Medulla oblongata (tissue), 1 donor: ENCODE measurements around the gene ATG4C.
A peak's percentile ranks its signal among the peaks of the same experiment; 100 is the strongest.
"Not testable (repeated sequence)": the region's sequence is repeated elsewhere in the genome, so short reads cannot be mapped to it uniquely, and the experiment has no call there.

Source experiments
- DNase-seq: peaks from one replicate; pipeline ENCODE4 v3.0.0-alpha.2; 2015; ENCODE audit errors: extremely low spot score

ATG4C gene, protein sequence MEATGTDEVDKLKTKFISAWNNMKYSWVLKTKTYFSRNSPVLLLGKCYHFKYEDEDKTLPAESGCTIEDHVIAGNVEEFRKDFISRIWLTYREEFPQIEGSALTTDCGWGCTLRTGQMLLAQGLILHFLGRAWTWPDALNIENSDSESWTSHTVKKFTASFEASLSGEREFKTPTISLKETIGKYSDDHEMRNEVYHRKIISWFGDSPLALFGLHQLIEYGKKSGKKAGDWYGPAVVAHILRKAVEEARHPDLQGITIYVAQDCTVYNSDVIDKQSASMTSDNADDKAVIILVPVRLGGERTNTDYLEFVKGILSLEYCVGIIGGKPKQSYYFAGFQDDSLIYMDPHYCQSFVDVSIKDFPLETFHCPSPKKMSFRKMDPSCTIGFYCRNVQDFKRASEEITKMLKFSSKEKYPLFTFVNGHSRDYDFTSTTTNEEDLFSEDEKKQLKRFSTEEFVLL

DNA sequence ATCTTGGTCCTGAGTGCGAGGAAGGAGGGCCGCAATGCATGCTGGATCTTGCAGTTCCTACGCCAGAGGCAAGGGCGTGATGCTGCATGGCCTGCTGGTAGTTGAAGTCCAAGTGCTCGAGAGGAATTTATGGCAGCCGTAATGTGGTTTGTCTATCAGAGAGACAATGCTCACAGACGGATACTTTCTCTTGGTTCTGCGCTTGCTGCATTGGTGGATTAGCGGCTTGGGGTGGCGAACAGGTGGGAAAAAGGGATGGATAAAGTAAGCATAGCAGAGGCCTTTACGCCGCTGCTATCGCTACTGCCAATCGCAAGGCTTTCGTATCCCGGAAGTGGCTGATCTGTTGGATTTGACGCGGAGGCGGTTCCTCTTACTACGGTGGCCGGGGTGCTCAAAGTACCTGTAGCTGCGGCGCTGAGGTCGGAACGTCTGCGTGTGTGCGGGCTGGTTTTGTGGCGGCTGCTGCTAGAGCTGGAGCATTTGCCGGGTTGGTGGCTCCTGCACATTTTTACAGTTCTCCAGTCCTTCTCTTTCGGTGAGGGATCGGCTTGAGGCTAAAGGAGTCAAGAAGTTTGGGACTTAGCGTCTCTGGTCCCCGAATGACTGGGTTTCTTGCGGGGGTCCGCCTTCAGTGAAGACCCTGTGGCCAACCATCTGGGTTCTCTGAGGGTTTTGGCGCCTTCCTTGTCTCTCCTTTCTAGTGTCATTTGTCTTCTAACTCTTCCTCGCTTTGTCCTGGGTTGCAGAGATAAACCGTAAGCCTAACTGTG lies at the start of gene ATG4C:
Gene ATG4C (plus strand): TSS at position 397 of the 773 bp plus-strand sequence. CDS start 19,655 bp downstream, outside the sequence.
- DNase-seq = peak; percentile 98

DNA sequence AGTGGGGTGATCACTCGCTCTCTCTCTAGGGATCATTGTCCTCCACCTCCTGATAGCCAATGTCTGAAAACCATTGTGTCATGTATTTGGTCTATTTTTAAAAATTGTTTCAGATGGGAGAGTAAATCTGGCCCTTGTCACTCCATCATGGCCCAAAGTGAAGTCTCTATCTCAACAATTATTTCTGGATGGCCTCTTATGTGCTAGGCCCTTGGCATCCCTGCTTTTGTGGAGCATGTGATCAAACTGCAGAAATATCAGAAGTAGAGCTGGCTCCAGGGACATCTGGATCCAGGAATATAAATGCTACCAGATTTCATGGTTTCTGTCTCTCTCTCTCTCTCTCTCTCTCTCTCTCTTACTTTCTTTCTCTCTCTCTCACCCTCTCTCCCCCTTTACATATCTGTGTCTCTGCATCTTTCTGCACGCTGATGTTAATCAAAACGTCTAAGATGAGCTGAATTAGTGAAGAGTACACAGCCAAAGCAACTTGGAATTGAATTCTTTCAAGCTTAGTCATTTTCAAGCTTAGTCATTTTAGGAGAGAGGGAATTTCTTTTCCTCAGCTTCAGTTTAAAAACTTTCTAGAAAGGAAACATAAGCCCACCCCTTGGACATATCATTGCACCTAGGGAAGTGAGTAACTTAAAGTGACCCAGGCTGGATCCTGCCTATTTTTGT lies 48.3 kb upstream of the ATG4C start:
- DNase-seq = no peak

DNA sequence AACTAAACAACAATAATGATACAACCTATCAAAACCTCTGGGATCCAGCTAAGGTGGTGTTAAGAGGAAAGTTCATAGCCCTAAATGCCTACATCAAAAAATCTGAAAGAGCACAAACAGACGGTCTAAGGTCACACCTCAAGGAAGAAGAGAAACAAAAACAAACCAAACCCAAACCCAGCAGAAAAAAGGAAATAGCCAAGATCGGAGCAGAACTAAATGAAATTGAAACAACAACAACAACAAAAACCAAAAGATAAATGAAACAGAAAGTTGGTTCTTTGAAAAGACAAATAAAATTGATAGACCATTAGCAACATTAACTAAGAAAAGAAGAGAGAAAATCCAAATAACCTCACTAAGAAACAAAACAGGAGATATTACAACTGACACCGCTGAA lies 43.2 kb upstream of the ATG4C start:
- not testable (repeated sequence) for DNase-seq

DNA sequence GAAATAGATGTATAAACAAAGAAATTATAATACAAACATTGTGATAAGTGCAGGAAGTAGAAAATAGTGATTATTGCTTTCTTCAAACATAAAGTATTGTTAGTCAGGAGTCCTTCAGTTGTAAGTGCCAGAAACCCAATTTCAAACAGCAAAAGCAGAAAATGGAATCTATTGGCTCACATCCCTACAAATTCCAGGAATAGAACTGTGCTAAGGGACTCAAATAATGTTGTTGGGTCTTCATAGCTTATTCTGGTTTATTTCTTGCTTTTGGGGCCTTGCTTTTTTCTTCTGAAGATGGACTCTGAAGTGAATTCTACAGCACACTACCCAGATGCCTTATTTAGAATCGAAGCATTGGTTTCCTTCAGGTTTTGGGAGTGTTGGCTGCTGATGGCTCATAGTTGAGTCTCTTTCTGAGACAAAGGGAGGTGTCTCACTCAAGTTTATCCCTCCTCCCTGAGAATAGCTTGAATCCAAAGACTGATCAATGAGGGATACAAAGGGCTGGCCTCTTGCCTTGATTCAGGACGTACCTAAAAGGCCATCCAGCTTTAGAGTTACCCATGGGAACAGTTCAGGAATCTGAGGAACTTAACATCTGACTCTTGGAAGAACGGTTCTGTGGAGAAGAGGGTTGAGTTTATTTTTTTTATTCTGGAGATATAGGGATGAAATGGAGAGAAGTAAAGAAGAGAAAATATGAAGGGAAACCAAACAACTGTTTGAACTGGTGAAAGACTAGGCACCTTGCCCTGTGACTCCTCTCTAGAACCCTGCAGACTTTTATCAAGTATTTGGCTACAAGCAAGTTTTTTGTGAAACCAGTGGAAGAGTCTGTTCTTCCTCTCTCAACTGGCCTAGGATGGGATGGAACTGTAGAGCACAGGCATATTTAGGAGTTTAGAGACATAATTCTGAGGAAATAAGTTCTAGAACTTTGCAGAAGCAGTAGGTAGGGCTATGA lies 39.0 kb upstream of the ATG4C start:
- no peak for DNase-seq

DNA sequence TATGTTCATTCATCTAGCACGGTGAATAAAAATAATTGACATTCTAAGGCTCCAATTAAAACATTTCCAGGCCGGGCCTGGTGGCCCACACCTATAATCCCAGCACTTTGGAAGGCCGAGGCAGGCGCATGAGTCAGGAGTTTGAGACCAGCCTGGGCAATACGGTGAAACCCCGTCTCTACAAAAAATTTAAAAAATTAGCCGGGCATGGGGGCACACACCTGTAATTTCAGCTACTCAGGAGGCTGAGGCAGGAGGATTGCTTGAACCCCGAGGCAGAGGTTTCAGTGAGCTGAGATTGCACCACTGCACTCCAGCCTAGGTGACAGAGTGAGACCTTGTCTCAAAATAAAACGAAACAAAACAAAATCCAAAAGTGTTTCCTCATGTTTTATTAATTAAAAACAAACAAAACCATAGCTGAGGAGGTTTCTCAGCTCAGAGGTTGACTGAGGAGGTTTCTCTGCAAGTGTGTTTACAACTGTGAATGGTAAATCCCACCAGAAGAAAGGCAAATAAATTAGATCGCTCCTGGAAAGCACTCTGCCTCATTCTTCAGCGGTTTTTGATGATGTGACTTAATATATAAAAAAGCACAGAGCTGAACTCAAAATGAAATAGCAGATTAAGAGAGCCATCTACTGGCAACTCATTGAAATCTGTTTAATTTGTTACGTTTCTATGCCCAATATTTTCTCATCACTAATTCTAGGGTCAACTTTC lies 37.7 kb upstream of the ATG4C start:
- peak; percentile 66 for DNase-seq

DNA sequence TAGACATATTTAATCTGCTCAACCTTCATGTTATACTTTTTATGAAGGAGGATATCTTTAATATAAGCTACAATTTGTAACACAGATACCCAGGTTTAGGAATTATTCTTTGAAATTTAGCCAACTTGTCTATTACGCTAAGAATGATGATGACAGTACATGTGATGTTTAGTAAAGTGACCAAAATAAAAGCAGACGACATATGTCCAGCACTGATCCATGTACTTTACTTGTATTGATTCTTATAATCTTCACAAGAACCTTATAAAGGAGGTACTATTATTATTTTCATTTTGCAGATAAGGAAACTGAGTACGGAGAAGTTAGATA lies 37.2 kb upstream of the ATG4C start:
- no peak for DNase-seq

DNA sequence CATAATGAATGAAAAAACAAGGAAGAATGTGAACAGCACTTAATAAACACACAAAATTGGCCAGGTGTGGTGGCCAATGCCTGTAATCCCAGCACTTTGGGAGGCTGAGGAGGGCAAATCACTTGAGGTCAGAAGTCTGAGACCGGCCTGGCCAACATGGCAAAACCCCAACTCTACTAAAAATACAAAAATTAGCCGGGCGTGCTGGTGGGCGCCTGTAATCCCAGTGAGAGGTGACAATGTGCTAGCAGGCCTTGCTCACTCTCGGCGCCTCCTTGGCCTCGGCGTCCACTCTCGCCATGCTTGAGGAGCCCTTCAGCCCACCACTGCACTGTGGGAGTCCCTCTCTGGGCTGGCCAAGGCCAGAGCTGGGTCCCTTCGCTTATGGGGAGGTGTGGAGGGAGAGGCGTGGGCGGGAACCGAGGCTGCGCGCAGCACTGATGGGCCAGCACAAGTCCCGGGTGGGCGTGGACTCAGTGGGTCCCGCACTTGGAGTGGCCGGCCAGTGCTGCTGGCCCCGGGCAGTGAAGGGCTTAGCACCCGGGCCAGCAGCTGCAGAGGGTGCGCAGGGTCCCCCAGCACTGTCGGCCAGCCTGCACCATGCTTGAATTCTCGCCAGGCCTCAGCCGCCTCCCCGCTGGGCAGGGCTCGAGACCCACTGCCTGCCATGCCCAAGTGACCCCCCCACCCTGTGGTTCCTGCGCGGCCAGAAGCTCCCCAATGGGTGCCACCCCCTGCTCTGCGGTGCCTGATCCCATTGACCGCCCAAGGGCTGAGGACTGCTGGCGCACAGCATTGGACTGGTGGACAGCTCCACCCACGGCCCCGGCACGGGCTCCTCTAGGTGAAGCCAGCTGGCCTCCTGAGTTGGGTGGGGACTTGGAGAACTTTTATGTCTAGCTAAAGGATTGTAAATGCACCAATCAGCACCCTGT lies 30.6 kb upstream of the ATG4C start:
- DNase-seq = no peak

DNA sequence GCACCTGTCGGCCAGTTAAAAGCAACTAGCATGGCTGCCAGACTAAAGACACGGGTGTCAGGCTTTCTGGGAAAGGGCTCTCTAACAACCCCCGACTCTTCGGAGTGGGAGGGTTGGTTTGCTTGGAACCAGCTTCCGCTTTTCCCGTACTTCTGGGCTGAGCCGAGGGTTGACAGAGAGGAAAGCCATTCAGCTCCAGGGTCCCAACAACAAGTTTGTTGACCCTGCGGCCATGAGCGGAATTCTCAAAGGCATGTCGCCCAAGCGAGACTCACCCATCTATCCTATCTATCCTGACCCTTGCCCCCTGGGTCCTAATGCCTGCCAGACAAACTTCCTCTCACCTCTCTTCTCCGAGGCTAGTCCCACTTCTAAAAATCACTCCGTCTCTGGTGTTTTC lies 29.0 kb upstream of the ATG4C start:
- not testable (repeated sequence) for DNase-seq

DNA sequence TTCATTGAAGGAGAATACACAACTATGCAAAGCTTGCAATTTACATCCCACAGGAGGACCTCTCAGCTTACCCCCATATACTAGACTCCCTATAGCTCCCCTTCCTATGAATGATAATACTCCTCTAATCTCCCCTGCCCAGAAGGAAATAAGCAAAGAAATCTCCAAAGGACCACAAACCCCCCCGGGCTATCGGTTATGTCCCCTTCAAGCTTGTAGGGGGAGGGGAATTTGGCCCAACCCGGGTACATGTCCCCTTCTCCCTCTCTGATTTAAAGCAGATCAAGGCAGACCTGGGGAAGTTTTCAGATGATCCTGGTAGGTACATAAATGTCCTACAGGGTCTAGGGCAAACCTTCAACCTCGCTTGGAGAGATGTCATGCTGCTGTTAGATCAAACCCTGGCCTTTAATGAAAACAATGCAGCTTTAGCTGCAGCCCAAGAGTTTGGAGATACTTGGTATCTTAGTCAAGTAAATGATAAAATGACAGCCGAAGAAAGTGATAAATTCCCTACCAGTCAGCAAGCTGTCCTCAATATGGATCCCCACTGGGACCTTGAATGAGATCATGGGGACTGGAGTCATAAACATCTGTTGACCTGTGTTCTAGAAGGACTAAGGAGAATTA lies 27.6 kb upstream of the ATG4C start:
- not testable (repeated sequence) for DNase-seq

DNA sequence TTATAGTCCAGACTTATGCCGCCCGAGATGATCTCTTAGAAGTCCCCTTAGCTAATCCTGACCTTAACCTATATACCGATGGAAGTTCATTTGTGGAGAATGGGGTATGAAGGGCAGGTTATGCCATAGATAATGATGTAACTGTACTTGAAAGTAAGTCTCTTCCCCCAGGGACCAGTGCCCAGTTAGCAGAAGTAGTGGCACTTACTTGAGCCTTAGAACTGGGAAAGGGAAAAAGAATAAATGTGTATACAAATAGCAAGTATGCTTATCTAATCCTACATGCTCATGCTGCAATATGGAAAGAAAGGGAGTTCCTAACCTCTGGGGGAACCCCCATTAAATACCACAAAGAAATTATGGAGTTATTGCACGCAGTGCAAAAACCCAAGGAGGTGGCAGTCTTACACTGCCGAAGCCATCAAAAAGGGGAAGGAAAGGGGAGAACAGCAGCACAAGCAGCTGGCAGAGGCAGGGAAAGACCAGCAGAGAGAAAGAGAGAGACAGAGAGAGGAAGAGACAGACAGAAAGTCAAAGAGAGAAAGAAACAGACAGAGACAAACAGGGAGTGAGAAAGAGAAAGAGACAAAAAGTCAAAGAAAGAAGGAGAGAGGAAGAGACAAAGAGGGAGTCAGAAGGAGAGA lies 24.6 kb upstream of the ATG4C start:
- DNase-seq = not testable (repeated sequence)

DNA sequence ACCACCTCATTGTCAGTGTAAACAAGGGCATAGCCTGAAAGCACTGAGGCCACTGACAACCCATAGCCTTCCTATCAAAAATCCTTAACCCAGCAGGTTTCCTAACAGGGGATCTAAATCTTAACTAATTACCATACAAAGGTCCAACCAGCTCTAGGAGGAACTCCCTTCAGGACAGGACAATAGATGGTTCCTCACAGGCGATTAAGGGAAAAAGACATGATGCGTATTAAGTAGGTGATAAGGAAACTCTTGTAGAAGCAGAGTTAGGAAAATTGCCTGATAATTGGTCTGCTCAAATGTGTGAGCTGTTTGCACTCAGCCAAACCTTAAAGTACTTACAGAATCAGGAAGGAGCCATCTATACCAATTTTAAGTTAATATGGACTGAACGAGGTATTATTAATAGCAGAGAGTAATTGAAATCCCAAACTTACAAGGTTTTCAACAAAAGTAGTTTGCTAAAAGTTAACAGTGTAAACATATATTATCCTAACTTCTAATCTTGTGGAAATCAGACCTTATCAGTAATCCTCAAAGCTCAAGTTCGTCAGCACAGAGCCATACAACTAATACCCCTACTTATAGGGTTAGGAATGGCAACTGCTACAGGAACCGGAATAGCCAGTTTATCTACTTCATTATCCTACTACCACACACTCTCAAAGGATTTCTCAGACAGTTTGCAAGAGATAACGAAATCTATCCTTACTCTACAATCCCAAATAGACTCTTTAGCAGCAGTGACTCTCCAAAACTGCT lies 23.7 kb upstream of the ATG4C start:
- DNase-seq = not testable (repeated sequence)

DNA sequence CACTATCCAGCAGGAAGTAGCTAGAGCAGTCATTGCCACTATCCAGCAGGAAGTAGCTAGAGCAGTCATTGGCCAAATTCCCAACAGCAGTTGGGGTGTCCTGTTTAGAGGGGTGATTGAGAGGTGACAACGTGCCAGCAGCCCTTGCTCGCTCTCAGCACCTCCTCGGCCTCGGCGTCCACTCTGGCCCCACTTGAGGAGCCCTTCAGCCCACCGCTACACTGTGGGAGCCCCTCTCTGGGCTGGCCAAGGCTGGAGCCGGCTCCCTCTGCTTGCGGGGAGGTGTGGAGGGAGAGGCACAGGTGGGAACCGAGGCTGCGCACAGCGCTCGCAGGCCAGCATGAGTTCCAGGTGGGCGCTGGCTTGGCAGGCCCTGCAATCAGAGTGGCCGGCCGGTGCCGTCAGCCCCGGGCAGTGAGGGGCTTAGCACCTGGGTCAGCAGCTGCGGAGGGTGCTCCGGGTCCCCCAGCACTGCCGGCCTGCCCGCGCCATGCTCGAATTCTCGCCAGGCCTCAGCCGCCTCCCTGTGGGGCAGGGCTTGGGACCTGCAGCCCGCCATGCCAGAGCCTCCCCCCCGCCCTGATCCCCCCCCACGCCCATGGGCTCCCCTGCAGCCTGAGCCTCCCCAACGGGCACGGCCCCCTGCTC lies 22.6 kb upstream of the ATG4C start:
- DNase-seq = not testable (repeated sequence)

DNA sequence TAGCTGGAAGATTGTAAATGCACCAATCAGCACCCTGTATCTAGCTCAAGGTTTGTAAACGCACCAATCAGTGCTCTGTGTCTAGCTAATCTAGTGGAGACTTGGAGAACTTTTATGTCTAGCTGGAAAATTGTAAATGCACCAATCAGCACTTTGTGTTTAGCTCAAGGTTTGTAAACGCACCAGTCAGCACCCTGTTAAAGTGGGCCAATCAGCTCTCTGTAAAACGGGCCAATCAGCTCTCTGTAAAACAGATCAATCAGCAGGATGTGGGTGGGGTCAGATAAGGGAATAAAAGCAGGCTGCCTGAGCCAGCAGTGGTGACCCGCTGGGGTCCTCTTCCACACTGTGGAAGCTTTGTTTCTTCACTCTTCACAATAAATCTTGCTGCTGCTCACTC lies 21.9 kb upstream of the ATG4C start:
- DNase-seq = not testable (repeated sequence)

DNA sequence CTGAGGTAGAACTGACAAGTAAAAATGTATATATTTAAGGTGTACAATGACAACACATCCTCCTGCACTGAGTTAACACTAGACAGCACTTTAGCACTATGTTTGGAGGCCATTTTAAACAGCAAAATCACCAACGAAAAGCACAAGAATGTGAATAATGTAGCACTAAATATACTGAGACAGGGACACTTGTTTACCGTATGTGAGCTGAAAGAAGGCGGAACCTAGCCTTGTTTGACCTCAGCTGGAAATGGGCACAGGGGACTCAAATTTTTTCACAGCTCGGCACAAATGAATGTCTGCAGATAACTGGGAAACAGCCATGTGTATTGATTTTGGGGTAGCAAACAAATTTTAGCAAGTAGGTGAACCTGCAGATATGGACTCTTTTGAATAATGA lies 18.0 kb upstream of the ATG4C start:
- DNase-seq = no peak

DNA sequence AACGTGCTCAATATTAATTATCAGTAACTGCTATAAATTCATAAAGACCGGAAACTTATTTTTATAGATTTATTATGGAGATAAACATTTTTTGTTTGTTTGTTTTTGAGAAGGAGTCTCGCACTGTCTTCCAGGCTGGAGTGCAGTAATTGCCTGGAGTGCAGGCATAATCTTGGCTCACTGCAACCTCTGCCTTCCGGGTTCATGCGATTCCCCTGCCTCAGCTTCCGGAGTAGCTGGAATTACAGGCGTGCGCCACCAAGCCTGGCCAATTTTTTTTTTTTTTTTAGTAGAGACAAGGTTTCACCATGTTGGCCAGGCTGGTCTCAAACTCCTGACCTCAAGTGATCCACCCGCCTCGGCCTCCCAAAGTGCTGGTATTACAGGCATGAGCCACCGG lies 15.4 kb upstream of the ATG4C start:
- not testable (repeated sequence) for DNase-seq

DNA sequence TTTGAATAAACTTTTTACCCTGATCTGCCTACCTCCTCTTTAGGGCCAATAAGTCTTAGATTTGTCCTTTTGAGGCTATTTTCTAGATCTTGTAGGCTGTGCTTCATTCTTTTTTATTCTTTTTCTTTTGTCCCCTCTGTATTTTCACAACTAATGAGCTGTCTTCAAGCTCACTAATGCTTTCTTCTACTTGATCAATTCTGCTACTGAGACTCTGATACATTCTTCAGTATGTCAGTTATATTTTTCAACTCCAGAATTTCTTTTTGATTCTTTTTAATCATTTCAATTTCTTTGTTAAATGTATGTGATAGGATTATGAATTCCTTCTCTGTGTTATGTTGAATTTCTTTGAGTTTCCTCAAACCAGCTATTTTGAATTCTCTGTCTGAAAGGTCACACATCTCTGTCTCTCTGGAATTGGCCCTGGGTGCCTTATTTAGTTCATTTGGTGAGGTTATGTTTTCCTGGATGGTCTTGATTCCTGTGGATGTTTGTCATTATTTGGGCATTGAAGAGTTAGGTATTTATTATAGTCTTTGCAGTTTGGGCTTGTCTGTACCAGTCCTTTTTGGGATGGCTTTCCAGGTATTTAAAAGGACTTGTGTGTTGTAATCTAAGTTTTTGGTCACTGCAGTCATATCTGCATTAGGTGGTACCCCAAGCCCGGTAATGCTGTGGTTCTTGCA lies 11.2 kb upstream of the ATG4C start:
- DNase-seq = no peak

DNA sequence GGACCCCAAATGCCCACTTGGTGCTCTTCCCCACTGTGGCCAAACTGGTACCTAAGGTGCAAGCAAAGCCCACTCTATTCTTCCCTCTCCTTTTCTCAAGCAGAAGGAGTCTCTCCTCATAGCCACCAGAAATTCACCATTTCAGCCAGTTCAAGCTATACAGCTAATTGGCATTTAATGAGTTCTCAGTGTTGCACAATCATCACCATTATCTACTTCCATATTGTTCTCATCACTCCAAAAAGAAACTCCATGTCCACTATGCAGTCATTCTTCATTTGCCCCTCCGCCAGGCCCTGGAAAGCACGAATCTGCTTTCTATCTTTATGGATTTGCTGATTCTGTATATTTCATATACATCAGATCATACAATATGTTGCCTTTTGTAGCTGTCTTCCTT lies 9.9 kb upstream of the ATG4C start:
- no peak for DNase-seq
